ENCODE measurements around the gene FAM20C. TPM values are rescaled to one million over a fixed set of nuclear protein-coding genes. Genes with fewer than 3 reads are reported as not detected.

Gene FAM20C
- total RNA-seq, 1 experiment from 2014 or later = 62.4 TPM

- ChIA-PET CTCF (no interaction called here), POLR2A (no interaction called here)
- Histone ChIP-seq H3K4me1 (ENCODE audit: control insufficient read depth, insufficient read depth, low read length) (peaks cover 19% of the 10 kb centered on the region), H3K27me3 (ENCODE audit: control insufficient read depth, insufficient read depth, low read length) (no peaks in the 10 kb centered on the region), H3K4me3 (ENCODE audit: low read depth in 2 of 2, low read length in 2 of 2) (no peak overlapping the region), H3K36me3 (ENCODE audit: control insufficient read depth, insufficient read depth, low read length) (no peaks in the 10 kb centered on the region), H3K27ac (ENCODE audit: low read length) (no peak overlapping the region), H3K9me3 (ENCODE audit: control insufficient read depth, insufficient read depth, low read depth, low read length) (no peaks in the 10 kb centered on the region)
- TF ChIP-seq, protein P1, sequence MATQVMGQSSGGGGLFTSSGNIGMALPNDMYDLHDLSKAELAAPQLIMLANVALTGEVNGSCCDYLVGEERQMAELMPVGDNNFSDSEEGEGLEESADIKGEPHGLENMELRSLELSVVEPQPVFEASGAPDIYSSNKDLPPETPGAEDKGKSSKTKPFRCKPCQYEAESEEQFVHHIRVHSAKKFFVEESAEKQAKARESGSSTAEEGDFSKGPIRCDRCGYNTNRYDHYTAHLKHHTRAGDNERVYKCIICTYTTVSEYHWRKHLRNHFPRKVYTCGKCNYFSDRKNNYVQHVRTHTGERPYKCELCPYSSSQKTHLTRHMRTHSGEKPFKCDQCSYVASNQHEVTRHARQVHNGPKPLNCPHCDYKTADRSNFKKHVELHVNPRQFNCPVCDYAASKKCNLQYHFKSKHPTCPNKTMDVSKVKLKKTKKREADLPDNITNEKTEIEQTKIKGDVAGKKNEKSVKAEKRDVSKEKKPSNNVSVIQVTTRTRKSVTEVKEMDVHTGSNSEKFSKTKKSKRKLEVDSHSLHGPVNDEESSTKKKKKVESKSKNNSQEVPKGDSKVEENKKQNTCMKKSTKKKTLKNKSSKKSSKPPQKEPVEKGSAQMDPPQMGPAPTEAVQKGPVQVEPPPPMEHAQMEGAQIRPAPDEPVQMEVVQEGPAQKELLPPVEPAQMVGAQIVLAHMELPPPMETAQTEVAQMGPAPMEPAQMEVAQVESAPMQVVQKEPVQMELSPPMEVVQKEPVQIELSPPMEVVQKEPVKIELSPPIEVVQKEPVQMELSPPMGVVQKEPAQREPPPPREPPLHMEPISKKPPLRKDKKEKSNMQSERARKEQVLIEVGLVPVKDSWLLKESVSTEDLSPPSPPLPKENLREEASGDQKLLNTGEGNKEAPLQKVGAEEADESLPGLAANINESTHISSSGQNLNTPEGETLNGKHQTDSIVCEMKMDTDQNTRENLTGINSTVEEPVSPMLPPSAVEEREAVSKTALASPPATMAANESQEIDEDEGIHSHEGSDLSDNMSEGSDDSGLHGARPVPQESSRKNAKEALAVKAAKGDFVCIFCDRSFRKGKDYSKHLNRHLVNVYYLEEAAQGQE (IDR thresholded peaks at IDR 0.05; ENCODE audit: insufficient read depth in 1 of 2, low read depth in 2 of 2, low read length in 1 of 2) = no peak
- TF ChIP-seq SIN3A (IDR thresholded peaks at IDR 0.05; ENCODE audit: borderline replicate concordance, insufficient read depth, low read depth, low read length) = no peak
- TF ChIP-seq POLR2AphosphoS5 (IDR thresholded peaks at IDR 0.05; ENCODE audit: low read depth, low read length) = no peak
- no peak for TF ChIP-seq CTCF (IDR thresholded peaks at IDR 0.05)
- TF ChIP-seq TCF7L2 (IDR thresholded peaks at IDR 0.05; ENCODE audit: low read depth, low read length) = no peak
- no TSS peak for BruUV-seq (replicated peaks)
- in situ Hi-C loops (cut with HindIII; ENCODE audit: low pct_unique_long_range_greater_than_20kb, low sequenced_read_pairs) = no loop called here
- ATAC-seq (no peak), DNase-seq (ENCODE audit: low read depth, low spot score) (no peak)
- intact Hi-C loops (cut with micrococcal nuclease; ENCODE audit: unreplicated experiment) = no loop called here
These were observed 31.5 kb downstream of the FAM20C start for GRCh38 chr7:223861-224260.

DNA sequence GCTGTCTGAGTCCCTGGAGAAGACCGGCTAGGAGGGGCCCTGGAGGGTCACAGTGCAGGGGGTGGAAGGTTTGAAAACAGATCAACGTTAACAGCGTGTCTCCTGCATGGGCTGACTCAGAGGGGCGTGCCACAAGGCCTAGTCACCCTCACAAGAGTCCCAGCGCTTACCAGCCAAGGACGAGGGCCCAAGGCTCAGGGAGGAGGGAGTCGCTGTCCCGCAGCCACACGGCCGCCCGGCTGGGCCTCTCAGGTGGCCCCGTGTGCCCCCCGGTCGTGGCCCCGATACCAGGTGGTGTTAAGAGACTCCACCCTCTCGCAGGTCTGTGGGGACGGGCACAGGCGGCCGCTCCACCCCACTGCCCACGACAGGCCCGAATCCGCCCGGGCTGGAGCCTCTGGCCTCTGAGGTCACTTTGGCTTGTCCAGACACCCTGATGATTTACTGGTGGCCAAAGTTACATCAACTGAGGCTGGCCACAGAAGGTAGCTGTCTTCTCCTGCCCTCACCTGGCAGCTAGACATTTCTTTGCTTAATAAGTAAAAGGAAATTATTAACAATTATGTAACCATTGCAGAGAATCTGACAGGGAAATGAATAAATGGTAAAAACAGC lies 34.0 kb downstream of the FAM20C start:
- POLR2A ChIA-PET = no interaction called here
- intact Hi-C loops (cut with micrococcal nuclease; ENCODE audit: unreplicated experiment) = no loop called here
- Histone ChIP-seq H3K27me3 (ENCODE audit: control insufficient read depth, insufficient read depth, low read length) (no peaks in the 10 kb centered on the region), H3K4me3 (ENCODE audit: low read depth in 2 of 2, low read length in 2 of 2) (no peak overlapping the region), H3K4me1 (ENCODE audit: control insufficient read depth, insufficient read depth, low read length) (peaks cover 18% of the 10 kb centered on the region), H3K36me3 (ENCODE audit: control insufficient read depth, insufficient read depth, low read length) (no peaks in the 10 kb centered on the region), H3K9me3 (ENCODE audit: control insufficient read depth, insufficient read depth, low read depth, low read length) (no peaks in the 10 kb centered on the region), H3K27ac (ENCODE audit: low read length) (no peak overlapping the region)
- CTCF ChIA-PET = interaction anchor here (0.5 kb wide), 1 partner anchor 21 kb away, joined by 3 read pairs; no protein-coding TSS in a partner anchor
- no TSS peak for BruUV-seq (replicated peaks)
- no peak for DNase-seq (ENCODE audit: low read depth, low spot score)
- ATAC-seq = peak; percentile 72
- TF ChIP-seq, protein P1 (IDR thresholded peaks at IDR 0.05; ENCODE audit: insufficient read depth in 1 of 2, low read depth in 2 of 2, low read length in 1 of 2) = no peak
- TF ChIP-seq POLR2AphosphoS5 (IDR thresholded peaks at IDR 0.05; ENCODE audit: low read depth, low read length) (no peak), TCF7L2 (IDR thresholded peaks at IDR 0.05; ENCODE audit: low read depth, low read length) (no peak), SIN3A (IDR thresholded peaks at IDR 0.05; ENCODE audit: borderline replicate concordance, insufficient read depth, low read depth, low read length) (no peak), CTCF (IDR thresholded peaks at IDR 0.05) (no peak)
- in situ Hi-C loops (cut with HindIII; ENCODE audit: low pct_unique_long_range_greater_than_20kb, low sequenced_read_pairs) = no loop called here

Data from Panc1 (cell line).